Panc1 (cell line): Measurements from ENCODE around the gene SLC34A1. TPM values are rescaled to one million over a fixed set of nuclear protein-coding genes. Genes with fewer than 3 reads are reported as not detected.

Experiments used
- ATAC-seq: fragments of 200-7000 bp; cut with Tn5 transposase; 2 replicates; pipeline ENCODE4 v1.9.1; 2020; ENCODE audit warnings: mild to moderate bottlenecking, moderate library complexity
- BruUV-seq: library from RNA; stranded (reverse); fragments of 400-500 nt; replicated peaks from 2 replicates; lab custom pipeline; 2021; lab: Mats Ljungman, UMichigan
- CTCF ChIA-PET: fragments of 300-600 bp; sonication (Branson Sonifier 250); formaldehyde crosslinking; loops from one replicate; lab custom pipeline; 2022; ENCODE audit warnings: antibody characterized with exemption; lab: Charles Lee
- POLR2A ChIA-PET: fragments of 300-600 bp; sonication (Branson Sonifier 250); formaldehyde crosslinking; loops from one replicate; lab custom pipeline; 2022; ENCODE audit warnings: antibody characterized with exemption; lab: Charles Lee
- DNase-seq: peaks from one replicate; pipeline ENCODE4 v3.0.0-alpha.2; 2010; ENCODE audit warnings: low read depth, low spot score
- H3K27ac ChIP-seq: 2 replicates; pipeline ENCODE4 v1.5.1; 2011; ENCODE audit warnings: mild to moderate bottlenecking, low read length, inconsistent platforms
- H3K27me3 ChIP-seq: fragments of 200-500 bp; sonication (Bioruptor generic); 2 replicates; pipeline ENCODE4 v1.6.0; 2014; ENCODE audit warnings: low read length, inconsistent platforms; ENCODE audit not compliant: control insufficient read depth, insufficient read depth
- H3K36me3 ChIP-seq: fragments of 200-500 bp; sonication (Bioruptor generic); 2 replicates; pipeline ENCODE4 v1.5.1; 2014; ENCODE audit warnings: inconsistent platforms, mild to moderate bottlenecking, low read length, moderate library complexity; ENCODE audit not compliant: control insufficient read depth, insufficient read depth
- H3K4me1 ChIP-seq: 2 replicates; pipeline ENCODE4 v1.5.1; 2011; ENCODE audit warnings: inconsistent platforms, mild to moderate bottlenecking, low read length, moderate library complexity; ENCODE audit not compliant: control insufficient read depth, insufficient read depth
- H3K4me3 ChIP-seq, 2 experiments: 2 replicates each; pipeline ENCODE4 v1.5.1; 2011 to 2012; ENCODE audit warnings: low read depth in 2 of 2, low read length in 2 of 2, mild to moderate bottlenecking in 2 of 2, inconsistent platforms in 1 of 2, moderate library complexity in 1 of 2
- H3K9me3 ChIP-seq: fragments of 200-500 bp; sonication (Bioruptor generic); 2 replicates; pipeline ENCODE4 v1.5.1; 2014; ENCODE audit warnings: low read depth, mild to moderate bottlenecking, inconsistent platforms, low read length, moderate library complexity; ENCODE audit not compliant: control insufficient read depth, insufficient read depth
- POLR2AphosphoS5 ChIP-seq: IDR thresholded peaks from 2 replicates; pipeline ENCODE4 v1.6.1; 2012; ENCODE audit warnings: mild to moderate bottlenecking, low read depth, low read length, moderate library complexity
- REST ChIP-seq, 2 experiments: IDR thresholded peaks; 2 replicates each; pipeline ENCODE4 v1.6.1; 2011 to 2012; ENCODE audit warnings: low read depth in 2 of 2, control low read depth in 1 of 2, low read length in 1 of 2, mild to moderate bottlenecking in 1 of 2, moderate library complexity in 1 of 2; ENCODE audit not compliant: insufficient read depth in 1 of 2
- SIN3A ChIP-seq: IDR thresholded peaks from 2 replicates; pipeline ENCODE4 v1.6.1; 2012; ENCODE audit warnings: low read depth, mild to moderate bottlenecking, low read length, moderate library complexity, borderline replicate concordance; ENCODE audit not compliant: insufficient read depth
- TCF7L2 ChIP-seq: IDR thresholded peaks from 2 replicates; pipeline ENCODE4 v1.6.1; 2011; ENCODE audit warnings: mild to moderate bottlenecking, low read depth, low read length, inconsistent platforms
- in situ Hi-C: cut with HindIII; loops from 2 replicates; pipeline ENCODE4 v1.10.0; 2016; ENCODE audit warnings: low sequenced_read_pairs, low pct_unique_long_range_greater_than_20kb
- intact Hi-C: fragments of 100-400 bp; cut with micrococcal nuclease; formaldehyde crosslinking; loops from one replicate; pipeline ENCODE4 v1.10.0; 2022; ENCODE audit not compliant: unreplicated experiment
- total RNA-seq: library from RNA; stranded (reverse); gene quantifications from one replicate; pipeline ENCODE4 v1.2.1, GENCODE V29; 2021; ENCODE audit not compliant: unreplicated experiment
- TF ChIP-seq, protein P1 (sequence below): fragments of 450-650 bp; IDR thresholded peaks from 2 replicates; pipeline ENCODE4 v1.5.1; 2017; ENCODE audit warnings: mild to moderate bottlenecking

SLC34A1 gene
- total RNA-seq, 1 experiment from 2014 or later = not detected

DNA sequence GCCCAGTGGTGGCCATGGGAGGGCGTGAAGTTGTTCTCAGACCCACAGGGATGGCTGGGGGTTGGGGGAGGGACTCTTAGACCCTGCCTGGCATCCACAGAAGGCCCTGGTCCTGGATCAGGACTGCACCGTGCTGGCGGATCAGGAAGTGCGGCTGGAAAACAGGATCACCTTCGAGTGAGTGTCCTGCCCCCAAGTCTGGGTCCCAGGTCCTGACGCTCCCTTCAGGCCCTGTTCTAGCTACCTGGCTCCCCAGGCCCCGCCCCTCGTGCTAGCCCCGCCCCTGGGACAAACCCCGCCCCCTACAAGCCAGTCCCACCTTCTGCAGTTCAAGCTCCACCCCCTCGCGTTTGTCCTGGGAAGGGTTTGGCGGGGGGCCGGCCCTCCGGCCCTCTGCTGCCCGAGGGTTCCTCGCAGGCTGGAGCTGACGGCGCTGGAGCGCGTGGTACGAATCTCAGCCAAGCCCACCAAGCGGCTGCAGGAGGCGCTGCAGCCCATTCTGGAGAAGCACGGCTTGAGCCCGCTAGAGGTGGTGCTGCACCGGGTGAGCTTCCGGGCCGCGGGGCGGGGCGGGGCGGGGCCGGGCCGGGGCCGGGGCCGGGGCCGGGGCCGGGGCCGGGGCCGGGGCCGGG lies 13.6 kb upstream of the SLC34A1 start:
- in situ Hi-C loops = no loop called here
- intact Hi-C loops = no loop called here

More for the DNA sequence above, 13.6 kb upstream of the SLC34A1 start:
- ATAC-seq (peak; percentile 79), DNase-seq (no peak)
- peaks cover 9% of the 10 kb centered on the region for H3K4me1 ChIP-seq
- no peaks in the 10 kb centered on the region; the same call in 1 of the 2 replicates for H3K36me3 ChIP-seq
- POLR2A ChIA-PET = interaction anchor here (0.6 to 0.7 kb wide), 3 partner anchors 10 to 472 kb away, joined by 4 to 10 read pairs (median 6); partner anchors contain the start of genes GRK6 and HK3
- no TSS peak for BruUV-seq
- no peaks in the 10 kb centered on the region for H3K27me3 ChIP-seq
- H3K9me3 ChIP-seq = no peaks in the 10 kb centered on the region
- CTCF ChIA-PET = interaction anchor here (0.5 to 1.8 kb wide), 9 partner anchors 10 to 84 kb away, joined by 3 to 10 read pairs (median 5); partner anchors contain the start of gene PRR7
- H3K4me3 ChIP-seq = peak overlapping the region; percentile 51 to 63
- 0 out of 2 replicates have a peak overlapping the region, but pooled peaks have one; percentile 51 for H3K27ac ChIP-seq
- TF ChIP-seq TCF7L2 (no peak), SIN3A (no peak), POLR2AphosphoS5 (no peak), REST (IDR thresholded peaks at IDR 0.05; ENCODE audit: insufficient read depth in 1 of 2, low read depth in 2 of 2, low read length in 1 of 2) (no peak)
- TF ChIP-seq, protein P1, sequence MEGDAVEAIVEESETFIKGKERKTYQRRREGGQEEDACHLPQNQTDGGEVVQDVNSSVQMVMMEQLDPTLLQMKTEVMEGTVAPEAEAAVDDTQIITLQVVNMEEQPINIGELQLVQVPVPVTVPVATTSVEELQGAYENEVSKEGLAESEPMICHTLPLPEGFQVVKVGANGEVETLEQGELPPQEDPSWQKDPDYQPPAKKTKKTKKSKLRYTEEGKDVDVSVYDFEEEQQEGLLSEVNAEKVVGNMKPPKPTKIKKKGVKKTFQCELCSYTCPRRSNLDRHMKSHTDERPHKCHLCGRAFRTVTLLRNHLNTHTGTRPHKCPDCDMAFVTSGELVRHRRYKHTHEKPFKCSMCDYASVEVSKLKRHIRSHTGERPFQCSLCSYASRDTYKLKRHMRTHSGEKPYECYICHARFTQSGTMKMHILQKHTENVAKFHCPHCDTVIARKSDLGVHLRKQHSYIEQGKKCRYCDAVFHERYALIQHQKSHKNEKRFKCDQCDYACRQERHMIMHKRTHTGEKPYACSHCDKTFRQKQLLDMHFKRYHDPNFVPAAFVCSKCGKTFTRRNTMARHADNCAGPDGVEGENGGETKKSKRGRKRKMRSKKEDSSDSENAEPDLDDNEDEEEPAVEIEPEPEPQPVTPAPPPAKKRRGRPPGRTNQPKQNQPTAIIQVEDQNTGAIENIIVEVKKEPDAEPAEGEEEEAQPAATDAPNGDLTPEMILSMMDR = no peak; the same call in 1 of the 2 replicates
